ENCODE results near the gene ABLIM1. TPM values are rescaled to one million over a fixed set of nuclear protein-coding genes. Genes with fewer than 3 reads are reported as not detected.

The ABLIM1 gene
- total RNA-seq, 6 experiments from 2014 or later, result 38.8 to 76.5 (median 50.6) TPM

DNA sequence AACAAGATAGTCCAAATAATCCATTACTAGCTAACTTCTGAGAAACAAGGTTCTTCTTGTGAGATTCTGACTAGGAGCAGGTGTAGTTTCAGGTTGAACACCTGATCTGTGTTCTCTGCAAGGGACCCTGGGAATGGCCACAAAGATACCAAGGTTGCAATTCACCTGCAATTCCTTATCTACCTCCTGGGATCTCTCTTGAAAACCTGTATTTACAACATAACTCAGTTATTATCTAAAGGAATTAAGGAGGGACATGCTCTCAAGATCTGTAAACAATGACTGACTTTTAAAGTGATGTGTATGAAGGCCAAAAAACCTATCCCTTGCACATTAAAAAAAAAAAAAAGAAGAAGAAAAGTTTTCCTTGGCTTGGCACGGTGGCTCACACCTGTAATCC, 54.8 kb downstream of the ABLIM1 start:
- peak overlapping the region in 2 of 3 donors; percentile 7 to 16 for H3K27ac ChIP-seq
- ATAC-seq, result no peak
- 83% methylated on average over 1 of the region's 1 CpG for WGBS (ENCODE audit: insufficient coverage, low coverage, low lambda C conversion rate, missing lambda C conversion rate)

DNA sequence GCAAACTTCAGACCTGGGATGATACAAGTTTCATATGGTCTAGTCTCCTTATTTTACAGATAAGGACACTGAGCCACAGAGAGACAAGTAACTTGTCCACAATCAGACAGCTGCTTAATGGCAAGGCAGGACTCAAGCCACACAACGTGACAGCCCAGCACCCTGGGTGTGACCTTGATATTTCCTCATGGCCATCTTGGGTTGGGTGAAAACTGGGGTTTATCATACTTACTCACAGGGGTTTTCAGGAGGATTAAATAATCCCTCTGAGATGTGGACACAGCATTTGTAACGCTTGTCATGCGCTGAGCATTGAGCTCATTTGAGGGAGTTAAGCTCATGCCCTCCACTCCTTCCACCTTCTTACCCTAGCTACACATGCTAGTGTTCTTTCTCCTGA, 58.0 kb downstream of the ABLIM1 start:
- H3K27ac ChIP-seq, result no peak overlapping the region
- peaks cover 0 to 5% (median 0%) of the 10 kb centered on the region in 4 donors for H3K36me3 ChIP-seq
- DNase-seq (no peak), ATAC-seq (no peak)
- TF ChIP-seq, protein P1, sequence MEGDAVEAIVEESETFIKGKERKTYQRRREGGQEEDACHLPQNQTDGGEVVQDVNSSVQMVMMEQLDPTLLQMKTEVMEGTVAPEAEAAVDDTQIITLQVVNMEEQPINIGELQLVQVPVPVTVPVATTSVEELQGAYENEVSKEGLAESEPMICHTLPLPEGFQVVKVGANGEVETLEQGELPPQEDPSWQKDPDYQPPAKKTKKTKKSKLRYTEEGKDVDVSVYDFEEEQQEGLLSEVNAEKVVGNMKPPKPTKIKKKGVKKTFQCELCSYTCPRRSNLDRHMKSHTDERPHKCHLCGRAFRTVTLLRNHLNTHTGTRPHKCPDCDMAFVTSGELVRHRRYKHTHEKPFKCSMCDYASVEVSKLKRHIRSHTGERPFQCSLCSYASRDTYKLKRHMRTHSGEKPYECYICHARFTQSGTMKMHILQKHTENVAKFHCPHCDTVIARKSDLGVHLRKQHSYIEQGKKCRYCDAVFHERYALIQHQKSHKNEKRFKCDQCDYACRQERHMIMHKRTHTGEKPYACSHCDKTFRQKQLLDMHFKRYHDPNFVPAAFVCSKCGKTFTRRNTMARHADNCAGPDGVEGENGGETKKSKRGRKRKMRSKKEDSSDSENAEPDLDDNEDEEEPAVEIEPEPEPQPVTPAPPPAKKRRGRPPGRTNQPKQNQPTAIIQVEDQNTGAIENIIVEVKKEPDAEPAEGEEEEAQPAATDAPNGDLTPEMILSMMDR (IDR thresholded peaks at IDR 0.05), result no peak
- TF ChIP-seq POLR2A (IDR thresholded peaks at IDR 0.05), result no peak
- intact Hi-C loops (cut with DNase I), result no loop called here
- H3K4me3 ChIP-seq, result no peak overlapping the region
- H3K4me1 ChIP-seq, result peaks cover 0 to 11% (median 6%) of the 10 kb centered on the region in 4 donors
- H3K27me3 ChIP-seq, result no peaks in the 10 kb centered on the region
- 100% methylated on average over 2 of the region's 3 CpGs for WGBS (ENCODE audit: insufficient coverage, low coverage, low lambda C conversion rate, missing lambda C conversion rate)
- no peaks in the 10 kb centered on the region for H3K9me3 ChIP-seq

More for the DNA sequence above, 54.8 kb downstream of the ABLIM1 start:
- Histone ChIP-seq H3K27me3 (no peaks in the 10 kb centered on the region), H3K9me3 (no peaks in the 10 kb centered on the region), H3K36me3 (peaks cover 0 to 5% (median 0%) of the 10 kb centered on the region in 4 donors), H3K4me3 (no peak overlapping the region), H3K4me1 (peaks cover 0 to 33% (median 19%) of the 10 kb centered on the region in 4 donors)
- TF ChIP-seq POLR2A (IDR thresholded peaks at IDR 0.05), result no peak
- intact Hi-C loops (cut with DNase I), result no loop called here
- DNase-seq, result no peak

DNA sequence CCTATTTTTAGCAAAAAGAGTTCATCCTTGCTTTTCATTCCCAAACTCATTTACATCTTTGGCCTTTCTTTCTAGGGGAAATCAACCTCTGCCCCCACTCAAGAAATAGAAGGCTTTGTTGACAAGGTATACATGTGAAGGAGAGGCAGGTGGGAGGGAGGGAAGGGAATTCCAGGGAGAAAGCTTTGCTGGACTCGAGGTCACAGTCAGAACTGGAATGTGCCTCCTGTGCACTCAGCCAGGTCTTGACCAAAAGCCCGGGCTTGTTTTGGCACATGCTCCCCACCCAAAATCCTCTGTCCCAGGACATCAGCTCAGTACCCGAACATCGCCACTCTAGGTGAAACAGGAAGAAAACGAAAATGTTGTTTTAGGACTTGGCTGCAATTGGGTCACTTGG, 61.3 kb downstream of the ABLIM1 start:
- TF ChIP-seq POLR2A (IDR thresholded peaks at IDR 0.05), result no peak
- TF ChIP-seq, protein P1 (IDR thresholded peaks at IDR 0.05), result no peak
- intact Hi-C loops (cut with DNase I), result no loop called here
- no peaks in the 10 kb centered on the region for H3K27me3 ChIP-seq
- DNase-seq, result no peak
- H3K9me3 ChIP-seq, result no peaks in the 10 kb centered on the region
- H3K36me3 ChIP-seq, result peaks cover 0 to 5% (median 0%) of the 10 kb centered on the region in 4 donors
- ATAC-seq, result peak; percentile 15 to 69 (median 48)
- H3K27ac ChIP-seq, result no peak overlapping the region
- WGBS (ENCODE audit: insufficient coverage, low coverage, low lambda C conversion rate, missing lambda C conversion rate), result 76% methylated on average over 5 of the region's 5 CpGs
- no peak overlapping the region for H3K4me3 ChIP-seq
- H3K4me1 ChIP-seq, result no peaks in the 10 kb centered on the region

DNA sequence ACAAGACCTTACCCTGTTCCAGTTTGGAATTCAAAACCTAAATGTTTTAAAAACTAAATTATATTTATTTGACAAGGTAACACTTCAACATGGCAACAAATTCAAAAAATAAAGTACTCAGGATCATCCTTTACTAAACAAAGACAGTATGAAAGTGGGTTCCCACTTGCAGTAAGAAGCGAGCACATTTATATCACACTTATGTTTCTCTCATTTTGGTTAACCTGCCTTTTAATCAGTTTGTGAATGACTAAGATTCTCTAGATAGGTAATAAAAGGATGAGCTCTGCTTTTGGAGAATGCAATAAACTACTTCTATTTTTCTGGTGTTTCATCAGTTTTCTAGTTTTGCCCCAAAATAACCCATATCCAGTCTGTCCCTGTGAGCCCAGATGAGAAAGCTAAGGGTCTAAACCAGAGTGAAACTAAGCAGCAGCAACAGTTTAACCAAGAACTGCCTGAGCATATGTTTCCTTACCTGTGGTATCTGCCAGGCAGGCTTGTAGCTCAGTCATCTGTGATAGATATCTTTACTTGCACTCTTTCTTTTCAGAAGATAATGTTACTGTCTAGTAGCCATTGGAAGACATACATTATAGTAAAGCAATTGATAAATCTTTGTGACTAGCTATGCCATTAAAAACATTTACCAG, 64.1 kb downstream of the ABLIM1 start:
- intact Hi-C loops (cut with DNase I), result no loop called here
- H3K4me3 ChIP-seq, result no peak overlapping the region
- H3K36me3 ChIP-seq, result no peaks in the 10 kb centered on the region
- no peak for DNase-seq
- H3K9me3 ChIP-seq, result no peaks in the 10 kb centered on the region
- H3K27me3 ChIP-seq, result no peaks in the 10 kb centered on the region
- H3K27ac ChIP-seq, result no peak overlapping the region
- no peak for ATAC-seq
- H3K4me1 ChIP-seq, result no peaks in the 10 kb centered on the region
- WGBS (ENCODE audit: insufficient coverage, low coverage, low lambda C conversion rate, missing lambda C conversion rate), result 100% methylated on average over 1 of the region's 1 CpG
- TF ChIP-seq, protein P1 (IDR thresholded peaks at IDR 0.05), result no peak
- no peak for TF ChIP-seq POLR2A (IDR thresholded peaks at IDR 0.05)

DNA sequence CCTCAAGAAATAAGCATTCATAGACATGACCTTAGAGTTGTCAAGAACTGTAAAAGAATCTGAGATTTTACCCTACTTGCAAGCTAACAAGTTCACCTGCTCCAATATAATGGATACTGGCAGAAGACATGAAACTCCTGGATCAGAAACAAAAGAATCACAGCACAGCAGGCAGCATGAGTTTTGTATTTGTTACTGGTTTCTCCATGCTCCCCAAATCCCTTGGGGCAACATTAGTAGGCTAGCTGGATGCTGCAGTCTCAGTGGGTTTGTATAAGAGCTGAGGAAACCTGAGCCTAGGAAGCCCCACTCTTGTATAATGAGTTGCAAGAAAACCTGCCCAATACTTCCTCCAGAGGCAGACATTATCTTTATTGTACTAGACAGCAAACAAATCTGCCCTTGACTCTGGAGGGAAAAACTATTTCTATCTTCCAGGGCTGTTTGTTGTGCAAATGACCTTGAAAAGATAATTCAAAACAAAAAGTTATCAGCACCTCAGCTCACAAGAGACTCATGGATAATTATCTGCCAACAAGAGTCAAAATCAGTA, 64.8 kb downstream of the ABLIM1 start:
- Histone ChIP-seq H3K4me1 (no peaks in the 10 kb centered on the region), H3K9me3 (no peaks in the 10 kb centered on the region), H3K27me3 (no peaks in the 10 kb centered on the region), H3K36me3 (no peaks in the 10 kb centered on the region), H3K4me3 (no peak overlapping the region), H3K27ac (no peak overlapping the region)
- intact Hi-C loops (cut with DNase I), result no loop called here
- ATAC-seq, result no peak
- no peak for DNase-seq
- TF ChIP-seq, protein P1 (IDR thresholded peaks at IDR 0.05), result no peak
- no peak for TF ChIP-seq POLR2A (IDR thresholded peaks at IDR 0.05)
